Measurements from ENCODE around the gene GIT1. TPM values are rescaled to one million over a fixed set of nuclear protein-coding genes. Genes with fewer than 3 reads are reported as not detected.
"Not testable (repeated sequence)": the region's sequence is repeated elsewhere in the genome, so short reads cannot be mapped to it uniquely, and the experiment has no call there.

The GIT1 gene
- total RNA-seq, 1 donor from 2014 or later, result 66.7 TPM

DNA sequence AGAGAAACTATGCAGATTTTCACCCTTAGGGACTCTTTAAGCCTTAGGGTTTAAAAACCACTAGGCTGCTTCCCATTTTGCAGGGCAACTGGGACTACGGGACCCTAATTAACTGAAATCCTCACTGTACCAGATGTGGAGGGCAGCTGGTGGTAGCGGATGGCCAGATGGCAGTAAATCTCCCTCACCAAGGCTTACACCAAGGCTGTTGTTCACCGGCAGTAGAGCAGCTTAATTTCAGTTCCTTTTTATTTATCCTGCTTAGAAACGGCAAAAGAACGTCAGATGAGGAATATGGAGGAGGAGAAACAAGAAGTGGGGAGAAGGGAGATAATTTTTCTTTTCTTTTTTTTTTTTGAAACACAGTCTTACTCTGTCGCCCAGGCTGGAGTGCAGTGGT lies 29.1 kb downstream of the GIT1 start:
- Mint-ChIP-seq H3K4me3 (no peak overlapping the region), H3K36me3 (peaks cover 3% of the 10 kb centered on the region), H3K9me3 (no peaks in the 10 kb centered on the region), H3K27me3 (peaks cover 20% of the 10 kb centered on the region), H3K27ac (no peak overlapping the region), H3K4me1 (ENCODE audit: unreplicated experiment) (peaks cover 8% of the 10 kb centered on the region)
- TF ChIP-seq, protein P1, sequence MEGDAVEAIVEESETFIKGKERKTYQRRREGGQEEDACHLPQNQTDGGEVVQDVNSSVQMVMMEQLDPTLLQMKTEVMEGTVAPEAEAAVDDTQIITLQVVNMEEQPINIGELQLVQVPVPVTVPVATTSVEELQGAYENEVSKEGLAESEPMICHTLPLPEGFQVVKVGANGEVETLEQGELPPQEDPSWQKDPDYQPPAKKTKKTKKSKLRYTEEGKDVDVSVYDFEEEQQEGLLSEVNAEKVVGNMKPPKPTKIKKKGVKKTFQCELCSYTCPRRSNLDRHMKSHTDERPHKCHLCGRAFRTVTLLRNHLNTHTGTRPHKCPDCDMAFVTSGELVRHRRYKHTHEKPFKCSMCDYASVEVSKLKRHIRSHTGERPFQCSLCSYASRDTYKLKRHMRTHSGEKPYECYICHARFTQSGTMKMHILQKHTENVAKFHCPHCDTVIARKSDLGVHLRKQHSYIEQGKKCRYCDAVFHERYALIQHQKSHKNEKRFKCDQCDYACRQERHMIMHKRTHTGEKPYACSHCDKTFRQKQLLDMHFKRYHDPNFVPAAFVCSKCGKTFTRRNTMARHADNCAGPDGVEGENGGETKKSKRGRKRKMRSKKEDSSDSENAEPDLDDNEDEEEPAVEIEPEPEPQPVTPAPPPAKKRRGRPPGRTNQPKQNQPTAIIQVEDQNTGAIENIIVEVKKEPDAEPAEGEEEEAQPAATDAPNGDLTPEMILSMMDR (conservative IDR thresholded peaks at IDR 0.05), result no peak
- no peak for DNase-seq (ENCODE audit: extremely low spot score, unreplicated experiment)

DNA sequence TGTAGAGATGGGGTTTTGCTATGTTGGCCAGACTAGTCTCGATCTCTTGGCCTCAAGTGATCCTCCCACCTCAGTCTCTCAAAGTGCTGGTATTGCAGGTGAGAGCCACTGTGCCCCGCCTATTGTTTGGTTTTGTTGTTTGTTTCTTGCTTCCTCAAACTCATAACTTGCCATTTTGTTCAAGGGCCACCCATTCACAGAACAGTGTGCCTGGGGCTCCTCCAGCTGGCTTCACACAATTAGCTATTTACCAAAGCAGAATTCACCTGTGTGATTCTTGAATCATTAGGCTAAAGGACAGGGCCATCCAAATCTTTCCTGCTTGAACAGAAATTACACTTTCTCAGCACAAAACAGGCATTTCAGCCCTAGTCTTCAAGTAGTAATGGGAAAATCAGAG lies 29.8 kb downstream of the GIT1 start:
- H3K36me3 Mint-ChIP-seq, result peaks cover 3% of the 10 kb centered on the region
- DNase-seq (ENCODE audit: extremely low spot score, unreplicated experiment), result no peak
- no peak overlapping the region for H3K4me3 Mint-ChIP-seq
- no peak overlapping the region for H3K27ac Mint-ChIP-seq
- TF ChIP-seq, protein P1 (conservative IDR thresholded peaks at IDR 0.05), result no peak
- H3K4me1 Mint-ChIP-seq (ENCODE audit: unreplicated experiment), result peaks cover 13% of the 10 kb centered on the region
- H3K9me3 Mint-ChIP-seq, result no peaks in the 10 kb centered on the region
- H3K27me3 Mint-ChIP-seq, result peaks cover 16% of the 10 kb centered on the region

GRCh38 chr17:29558139-29558538 lies 31.3 kb downstream of the GIT1 start:
- DNase-seq (ENCODE audit: extremely low spot score, unreplicated experiment); H3K4me3 Mint-ChIP-seq; H3K9me3 Mint-ChIP-seq; H3K27me3 Mint-ChIP-seq; H3K36me3 Mint-ChIP-seq; H3K27ac Mint-ChIP-seq: not testable (repeated sequence)
- H3K4me1 Mint-ChIP-seq (ENCODE audit: unreplicated experiment), result peaks cover 13% of the 10 kb centered on the region

DNA sequence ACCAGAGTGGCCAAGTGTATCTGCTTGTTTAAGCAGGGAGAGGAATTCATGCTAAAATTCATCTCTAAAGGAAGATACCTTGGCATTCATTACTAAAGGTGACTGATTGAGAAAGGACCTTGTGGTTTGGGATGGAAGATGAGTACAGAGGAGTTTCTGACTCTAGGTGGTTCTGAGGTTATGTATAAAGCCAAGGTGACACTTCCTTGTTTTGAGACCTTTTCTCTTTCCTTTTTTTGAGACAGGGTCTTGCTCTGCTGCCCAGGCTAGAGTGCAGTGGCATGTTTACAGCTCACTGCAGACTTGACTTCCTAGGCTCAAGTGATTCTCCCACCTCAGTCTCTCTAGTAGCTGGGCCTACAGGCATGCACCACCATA lies 31.7 kb downstream of the GIT1 start:
- Mint-ChIP-seq H3K4me3 (no peak overlapping the region), H3K4me1 (ENCODE audit: unreplicated experiment) (peaks cover 13% of the 10 kb centered on the region), H3K36me3 (no peaks in the 10 kb centered on the region), H3K27ac (no peak overlapping the region), H3K27me3 (peaks cover 4% of the 10 kb centered on the region), H3K9me3 (no peaks in the 10 kb centered on the region)
- TF ChIP-seq, protein P1 (conservative IDR thresholded peaks at IDR 0.05), result no peak
- DNase-seq (ENCODE audit: extremely low spot score, unreplicated experiment), result no peak

DNA sequence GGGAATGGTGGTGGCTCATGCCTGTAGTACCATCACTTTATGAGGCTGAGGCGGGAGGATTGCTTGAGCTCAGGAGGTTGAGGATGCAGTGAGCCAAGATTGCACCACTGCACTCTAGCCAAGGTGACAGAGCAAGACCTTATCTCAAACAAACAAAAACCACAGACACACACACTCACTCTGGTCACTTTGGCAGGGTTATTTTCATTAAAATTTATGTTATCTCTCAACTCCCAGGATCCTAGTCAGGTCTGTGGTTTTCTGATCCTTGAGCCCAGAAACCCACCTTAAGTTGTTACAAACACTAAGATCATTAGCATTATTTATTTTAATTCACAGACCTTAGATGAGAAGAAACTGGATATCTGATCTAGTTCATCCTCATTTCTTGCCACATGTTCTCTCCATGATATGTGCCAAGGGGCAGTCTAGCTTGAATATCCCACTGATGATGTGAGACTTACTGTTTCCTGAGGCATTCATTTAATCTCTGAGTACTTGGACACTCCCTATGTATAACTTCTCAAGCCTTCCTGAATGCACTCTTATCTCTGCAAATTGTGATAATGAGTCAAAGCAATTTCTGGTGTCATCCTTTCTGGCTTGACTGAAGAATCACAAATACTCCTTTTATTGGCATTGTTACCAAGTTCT lies 32.2 kb downstream of the GIT1 start:
- peaks cover 13% of the 10 kb centered on the region for H3K4me1 Mint-ChIP-seq (ENCODE audit: unreplicated experiment)
- no peak for DNase-seq (ENCODE audit: extremely low spot score, unreplicated experiment)
- H3K27ac Mint-ChIP-seq, result peak overlapping the region; percentile 17
- TF ChIP-seq, protein P1 (conservative IDR thresholded peaks at IDR 0.05), result no peak
- H3K27me3 Mint-ChIP-seq, result no peaks in the 10 kb centered on the region
- no peaks in the 10 kb centered on the region for H3K36me3 Mint-ChIP-seq
- H3K9me3 Mint-ChIP-seq, result no peaks in the 10 kb centered on the region
- H3K4me3 Mint-ChIP-seq, result no peak overlapping the region

GRCh38 chr17:29555840-29556239 lies 33.6 kb downstream of the GIT1 start:
- H3K36me3 Mint-ChIP-seq, result no peaks in the 10 kb centered on the region
- H3K27ac Mint-ChIP-seq, result peak overlapping the region; percentile 21
- H3K4me3 Mint-ChIP-seq, result no peak overlapping the region
- H3K27me3 Mint-ChIP-seq, result no peaks in the 10 kb centered on the region
- TF ChIP-seq, protein P1 (conservative IDR thresholded peaks at IDR 0.05), result no peak
- no peak for DNase-seq (ENCODE audit: extremely low spot score, unreplicated experiment)
- no peaks in the 10 kb centered on the region for H3K9me3 Mint-ChIP-seq
- H3K4me1 Mint-ChIP-seq (ENCODE audit: unreplicated experiment), result peaks cover 13% of the 10 kb centered on the region
